Testis (tissue), 3 donors: ENCODE data around the gene GPC6. TPM values are rescaled to one million over a fixed set of nuclear protein-coding genes. Genes with fewer than 3 reads are reported as not detected.

Experiments used
- DNase-seq: peaks from one replicate; pipeline ENCODE4 v3.0.0-alpha.2; 2019
- H3K27ac ChIP-seq, 2 donors: fragments of 200-600 bp; sonication (generic); one replicate each; pipeline ENCODE4 v1.5.1; 2019
- H3K27me3 ChIP-seq: fragments of 200-600 bp; sonication (generic); one replicate; pipeline ENCODE4 v1.5.1; 2019
- H3K36me3 ChIP-seq: fragments of 200-600 bp; sonication (generic); one replicate; pipeline ENCODE4 v1.5.1; 2017; ENCODE audit warnings: low read depth; ENCODE audit errors: missing control alignments
- H3K4me1 ChIP-seq: fragments of 200-600 bp; sonication (generic); one replicate; pipeline ENCODE4 v1.5.1; 2019
- H3K4me3 ChIP-seq, 2 donors: fragments of 200-600 bp; sonication (generic); one replicate each; pipeline ENCODE4 v1.5.1; 2017 to 2019
- H3K9me3 ChIP-seq: fragments of 200-600 bp; sonication (generic); one replicate; pipeline ENCODE4 v1.5.1; 2017
- CTCF ChIP-seq, 3 experiments: fragments of 450-650 bp in 2 of 3; fragments of 200-600 bp in 1 of 3; sonication (generic) in 1 of 3; IDR thresholded peaks; one replicate each; pipeline ENCODE4 v1.5.1; 2016 to 2019; ENCODE audit warnings: antibody characterized with exemption in 3 of 3, mild to moderate bottlenecking in 2 of 3, moderate library complexity in 1 of 3
- POLR2A ChIP-seq: fragments of 450-650 bp; IDR thresholded peaks from one replicate; pipeline ENCODE4 v1.6.1; 2017; ENCODE audit warnings: antibody characterized with exemption, mild to moderate bottlenecking, moderate library complexity
- WGBS, 2 donors: methylation state at CpG; one replicate each; pipeline ENCODE4 v1.1.5; 2018; 5-methylcytosine and 5-hydroxymethylcytosine counted together
- intact Hi-C: fragments of 100-400 bp; cut with DNase I; formaldehyde crosslinking; loops from one replicate; pipeline ENCODE4 v1.15.1; 2023; ENCODE audit warnings: low total_unique reads
- polyA plus RNA-seq: library from polyadenylated mRNA; stranded (reverse); fragments of 350-450 nt; fragmentation: Illumina TruSeq; extraction: RNeasy Lipid Tissue Mini Kit (QIAGEN cat#74804); gene quantifications from one replicate; pipeline ENCODE4 v1.2.3, GENCODE V29; 2014; ENCODE audit warnings: low read depth, low replicate concordance; ENCODE audit not compliant: insufficient read depth
- total RNA-seq, 2 donors: library from RNA; depleted of rRNA; stranded (reverse); fragments of >200 nt; gene quantifications; one replicate each; pipeline ENCODE4 v1.2.3, GENCODE V29; 2016

Gene GPC6
- total and polyA plus RNA-seq, 3 donors from 2014 or later: 2.2 to 6.9 (median 4.3) TPM

- TF ChIP-seq CTCF (IDR thresholded peaks at IDR 0.05) (no peak), POLR2A (no peak)
- no peak for DNase-seq
- WGBS, 2 donors: 76 to 83% methylated on average over 3 of the region's 3 CpGs
- Histone ChIP-seq H3K4me1 (no peaks in the 10 kb centered on the region), H3K27ac (no peak overlapping the region), H3K27me3 (no peaks in the 10 kb centered on the region), H3K4me3 (no peak overlapping the region), H3K36me3 (no peaks in the 10 kb centered on the region), H3K9me3 (no peaks in the 10 kb centered on the region)
- intact Hi-C loops: no loop called here
These were observed 1086.8 kb downstream of the GPC6 start for GRCh38 chr13:94313321-94313910.

- Histone ChIP-seq H3K4me1 (no peaks in the 10 kb centered on the region), H3K36me3 (no peaks in the 10 kb centered on the region), H3K4me3 (no peak overlapping the region), H3K27ac (no peak overlapping the region), H3K27me3 (no peaks in the 10 kb centered on the region), H3K9me3 (no peaks in the 10 kb centered on the region)
- no peak for TF ChIP-seq CTCF (IDR thresholded peaks at IDR 0.05)
- TF ChIP-seq POLR2A: no peak
- DNase-seq: no peak
- 79 to 80% methylated on average over 3 of the region's 3 CpGs for WGBS, 2 donors
- intact Hi-C loops: no loop called here
These were observed 1087.3 kb downstream of the GPC6 start for GRCh38 chr13:94313926-94314325.

GRCh38 chr13:94315188-94315587 is 1088.6 kb downstream of the GPC6 start:
- Histone ChIP-seq H3K4me3 (no peak overlapping the region), H3K4me1 (no peaks in the 10 kb centered on the region), H3K36me3 (no peaks in the 10 kb centered on the region), H3K9me3 (no peaks in the 10 kb centered on the region), H3K27me3 (no peaks in the 10 kb centered on the region), H3K27ac (no peak overlapping the region)
- intact Hi-C loops: no loop called here
- TF ChIP-seq CTCF (IDR thresholded peaks at IDR 0.05) (no peak), POLR2A (no peak)
- 93 to 100% methylated on average over 1 of the region's 1 CpG for WGBS, 2 donors
- DNase-seq: no peak

GRCh38 chr13:94317063-94317491 is 1090.5 kb downstream of the GPC6 start:
- Histone ChIP-seq H3K27me3 (no peaks in the 10 kb centered on the region), H3K9me3 (no peaks in the 10 kb centered on the region), H3K36me3 (no peaks in the 10 kb centered on the region), H3K27ac (no peak overlapping the region), H3K4me3 (no peak overlapping the region), H3K4me1 (no peaks in the 10 kb centered on the region)
- WGBS, 2 donors: 47 to 54% methylated on average over 2 of the region's 2 CpGs
- TF ChIP-seq POLR2A: no peak
- no peak for TF ChIP-seq CTCF (IDR thresholded peaks at IDR 0.05)
- intact Hi-C loops: no loop called here
- no peak for DNase-seq

- Histone ChIP-seq H3K36me3 (no peaks in the 10 kb centered on the region), H3K4me1 (no peaks in the 10 kb centered on the region), H3K4me3 (no peak overlapping the region), H3K27me3 (no peaks in the 10 kb centered on the region), H3K9me3 (no peaks in the 10 kb centered on the region), H3K27ac (no peak overlapping the region)
- WGBS, 2 donors: 97 to 98% methylated on average over 3 of the region's 3 CpGs
- TF ChIP-seq POLR2A: no peak
- no peak for TF ChIP-seq CTCF (IDR thresholded peaks at IDR 0.05)
- DNase-seq: no peak
- intact Hi-C loops: no loop called here
These were observed 1091.8 kb downstream of the GPC6 start for GRCh38 chr13:94318418-94318817.
